Breast epithelium (tissue), 3 donors: ENCODE measurements around the gene GPR158.

Experiments used
- CTCF ChIP-seq, 3 donors: fragments of 450-650 bp; IDR thresholded peaks; one replicate each; pipeline ENCODE4 v1.5.1; 2016 to 2017; ENCODE audit warnings: antibody characterized with exemption in 3 of 3, mild to moderate bottlenecking in 3 of 3, moderate library complexity in 3 of 3
- POLR2A ChIP-seq: fragments of 450-650 bp; IDR thresholded peaks from one replicate; pipeline ENCODE4 v1.6.1; 2016; ENCODE audit warnings: antibody characterized with exemption, mild to moderate bottlenecking, moderate library complexity
- POLR2AphosphoS5 ChIP-seq, 3 donors: sonication (generic); formaldehyde crosslinking; IDR thresholded peaks; one replicate each; pipeline ENCODE4 v1.6.1; 2017; ENCODE audit warnings: antibody characterized with exemption in 3 of 3

- TF ChIP-seq CTCF (IDR thresholded peaks at IDR 0.05) (no peak), POLR2AphosphoS5 (IDR thresholded peaks at IDR 0.05) (no peak), POLR2A (no peak)
Measured at GRCh38 chr10:25504306-25504705, 329.5 kb downstream of the GPR158 start.
